Measurements from ENCODE around the gene MAPK1IP1L.

The MAPK1IP1L gene

GRCh38 chr14:55084401-55085059 lies 33.1 kb downstream of the MAPK1IP1L start:
- H3K27me3 ChIP-seq (ENCODE audit: control insufficient read depth, low read length) = no peaks in the 10 kb centered on the region
- H3K9me3 ChIP-seq (ENCODE audit: control insufficient read depth, insufficient read depth, low read length) = no peaks in the 10 kb centered on the region
- H3K4me1 ChIP-seq (ENCODE audit: control insufficient read depth, low read length) = peaks cover 3% of the 10 kb centered on the region; the same call in 1 of the 2 replicates
- H4K20me1 ChIP-seq (ENCODE audit: control insufficient read depth, insufficient read depth, low read depth, low read length) = no peaks in the 10 kb centered on the region
- TF ChIP-seq, protein P1, sequence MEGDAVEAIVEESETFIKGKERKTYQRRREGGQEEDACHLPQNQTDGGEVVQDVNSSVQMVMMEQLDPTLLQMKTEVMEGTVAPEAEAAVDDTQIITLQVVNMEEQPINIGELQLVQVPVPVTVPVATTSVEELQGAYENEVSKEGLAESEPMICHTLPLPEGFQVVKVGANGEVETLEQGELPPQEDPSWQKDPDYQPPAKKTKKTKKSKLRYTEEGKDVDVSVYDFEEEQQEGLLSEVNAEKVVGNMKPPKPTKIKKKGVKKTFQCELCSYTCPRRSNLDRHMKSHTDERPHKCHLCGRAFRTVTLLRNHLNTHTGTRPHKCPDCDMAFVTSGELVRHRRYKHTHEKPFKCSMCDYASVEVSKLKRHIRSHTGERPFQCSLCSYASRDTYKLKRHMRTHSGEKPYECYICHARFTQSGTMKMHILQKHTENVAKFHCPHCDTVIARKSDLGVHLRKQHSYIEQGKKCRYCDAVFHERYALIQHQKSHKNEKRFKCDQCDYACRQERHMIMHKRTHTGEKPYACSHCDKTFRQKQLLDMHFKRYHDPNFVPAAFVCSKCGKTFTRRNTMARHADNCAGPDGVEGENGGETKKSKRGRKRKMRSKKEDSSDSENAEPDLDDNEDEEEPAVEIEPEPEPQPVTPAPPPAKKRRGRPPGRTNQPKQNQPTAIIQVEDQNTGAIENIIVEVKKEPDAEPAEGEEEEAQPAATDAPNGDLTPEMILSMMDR (IDR thresholded peaks at IDR 0.05; ENCODE audit: low read depth, low read length, poor library complexity, severe bottlenecking) = no peak
- no peak for TF ChIP-seq EZH2phosphoT487 (IDR thresholded peaks at IDR 0.05; ENCODE audit: borderline replicate concordance, low read length)
- H3F3A ChIP-seq (ENCODE audit: control insufficient read depth, insufficient read depth) = no peaks in the 10 kb centered on the region
- no peaks in the 10 kb centered on the region for H3K9me2 ChIP-seq (replicated peaks; ENCODE audit: control insufficient read depth, low read length)
- no peak overlapping the region for H3K27ac ChIP-seq (ENCODE audit: low read depth, low read length)
- H3K4me2 ChIP-seq (ENCODE audit: low read length) = no peak overlapping the region
- H3K79me2 ChIP-seq (ENCODE audit: control insufficient read depth, low read length) = no peaks in the 10 kb centered on the region
- no peak overlapping the region for H3K4me3 ChIP-seq (ENCODE audit: low read length)
- no peaks in the 10 kb centered on the region for H3K36me3 ChIP-seq (ENCODE audit: control insufficient read depth, low read length)

GRCh38 chr14:55085060-55085660 lies 33.7 kb downstream of the MAPK1IP1L start:
- no peaks in the 10 kb centered on the region for H3K9me2 ChIP-seq (replicated peaks; ENCODE audit: control insufficient read depth, low read length)
- TF ChIP-seq, protein P1 (IDR thresholded peaks at IDR 0.05; ENCODE audit: low read depth, low read length, poor library complexity, severe bottlenecking) = no peak
- TF ChIP-seq EZH2phosphoT487 (IDR thresholded peaks at IDR 0.05; ENCODE audit: borderline replicate concordance, low read length) = no peak
- no peak overlapping the region for H3K4me3 ChIP-seq (ENCODE audit: low read length)
- H3K79me2 ChIP-seq (ENCODE audit: control insufficient read depth, low read length) = no peaks in the 10 kb centered on the region
- no peaks in the 10 kb centered on the region for H3K9me3 ChIP-seq (ENCODE audit: control insufficient read depth, insufficient read depth, low read length)
- H4K20me1 ChIP-seq (ENCODE audit: control insufficient read depth, insufficient read depth, low read depth, low read length) = no peaks in the 10 kb centered on the region
- no peak overlapping the region for H3K4me2 ChIP-seq (ENCODE audit: low read length)
- H3K27ac ChIP-seq (ENCODE audit: low read depth, low read length) = no peak overlapping the region
- H3K27me3 ChIP-seq (ENCODE audit: control insufficient read depth, low read length) = no peaks in the 10 kb centered on the region
- no peaks in the 10 kb centered on the region for H3K36me3 ChIP-seq (ENCODE audit: control insufficient read depth, low read length)
- H3F3A ChIP-seq (ENCODE audit: control insufficient read depth, insufficient read depth) = no peaks in the 10 kb centered on the region
- H3K4me1 ChIP-seq (ENCODE audit: control insufficient read depth, low read length) = peaks cover 3% of the 10 kb centered on the region; the same call in 1 of the 2 replicates

DNA sequence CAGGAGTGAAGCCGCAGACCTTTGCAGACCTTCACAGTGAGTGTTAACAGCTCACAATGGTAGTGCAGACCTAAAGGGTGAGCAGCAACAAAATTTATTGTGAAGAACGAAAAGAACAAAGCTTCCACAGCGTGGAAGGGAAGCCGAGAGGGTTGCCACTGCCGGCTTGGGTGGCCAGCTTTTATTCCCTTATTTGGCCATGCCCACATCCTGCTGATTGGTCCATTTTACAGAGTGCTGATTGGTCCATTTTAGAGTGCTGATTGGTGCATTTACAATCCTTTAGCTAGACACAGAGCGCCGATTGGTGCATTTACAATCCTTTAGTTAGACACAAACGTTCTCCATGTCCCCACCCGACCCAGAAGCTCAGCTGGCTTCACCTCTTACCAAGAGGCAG lies 35.5 kb downstream of the MAPK1IP1L start:
- Histone ChIP-seq H3K36me3 (ENCODE audit: control insufficient read depth, low read length) (no peaks in the 10 kb centered on the region), H4K20me1 (ENCODE audit: control insufficient read depth, insufficient read depth, low read depth, low read length) (no peaks in the 10 kb centered on the region), H3K4me1 (ENCODE audit: control insufficient read depth, low read length) (peaks cover 6% of the 10 kb centered on the region), H3K4me3 (ENCODE audit: low read length) (no peak overlapping the region), H3K4me2 (ENCODE audit: low read length) (no peak overlapping the region), H3K27ac (ENCODE audit: low read depth, low read length) (no peak overlapping the region), H3K27me3 (ENCODE audit: control insufficient read depth, low read length) (no peaks in the 10 kb centered on the region), H3K9me2 (replicated peaks; ENCODE audit: control insufficient read depth, low read length) (no peaks in the 10 kb centered on the region), H3F3A (ENCODE audit: control insufficient read depth, insufficient read depth) (no peaks in the 10 kb centered on the region), H3K79me2 (ENCODE audit: control insufficient read depth, low read length) (no peaks in the 10 kb centered on the region), H3K9me3 (ENCODE audit: control insufficient read depth, insufficient read depth, low read length) (no peaks in the 10 kb centered on the region)
- TF ChIP-seq EZH2phosphoT487 (IDR thresholded peaks at IDR 0.05; ENCODE audit: borderline replicate concordance, low read length) = no peak
- TF ChIP-seq, protein P1 (IDR thresholded peaks at IDR 0.05; ENCODE audit: low read depth, low read length, poor library complexity, severe bottlenecking) = no peak
